HG03097 (cell line): ENCODE results near the gene TMEM86B.
"Not testable (repeated sequence)": the region's sequence is repeated elsewhere in the genome, so short reads cannot be mapped to it uniquely, and the experiment has no call there.

ENCODE experiments used
- ATAC-seq: cut with Tn5 transposase; IDR thresholded peaks from one replicate; pipeline ENCODE4 v1.9.1; 2021; ENCODE audit not compliant: unreplicated experiment, low FRiP score

Gene TMEM86B

DNA sequence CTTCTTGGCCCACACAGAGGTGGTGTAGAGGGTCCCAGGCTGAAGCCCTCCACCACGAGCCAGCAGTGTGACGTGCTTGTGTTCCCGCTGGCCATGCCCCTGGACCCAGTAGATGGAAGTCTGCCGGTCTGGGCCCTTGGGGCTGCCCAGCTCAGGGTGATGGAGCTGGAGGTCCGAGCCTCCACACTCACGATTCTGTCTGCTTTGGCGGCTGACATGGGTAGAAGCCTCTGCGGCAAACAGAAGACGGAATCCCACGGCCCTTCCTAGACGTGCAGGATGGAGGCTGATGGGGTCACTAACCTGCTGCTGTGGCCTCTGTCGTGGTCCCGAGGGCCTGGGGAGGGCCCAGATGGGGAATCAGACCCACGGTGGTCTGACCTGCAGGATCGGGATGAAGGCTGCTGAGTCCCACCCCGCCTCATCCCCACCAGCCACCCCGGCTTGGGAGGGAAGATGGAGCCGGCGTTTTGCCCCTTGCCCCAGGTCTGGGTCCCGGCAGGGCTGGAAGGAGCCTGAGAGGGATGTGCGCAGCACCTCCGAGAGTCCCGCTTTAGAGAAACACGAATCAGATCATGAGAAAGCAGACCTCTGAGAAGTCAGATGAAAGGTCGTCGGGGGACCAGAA lies 4.4 kb downstream of the TMEM86B start:
- no peak for ATAC-seq

DNA sequence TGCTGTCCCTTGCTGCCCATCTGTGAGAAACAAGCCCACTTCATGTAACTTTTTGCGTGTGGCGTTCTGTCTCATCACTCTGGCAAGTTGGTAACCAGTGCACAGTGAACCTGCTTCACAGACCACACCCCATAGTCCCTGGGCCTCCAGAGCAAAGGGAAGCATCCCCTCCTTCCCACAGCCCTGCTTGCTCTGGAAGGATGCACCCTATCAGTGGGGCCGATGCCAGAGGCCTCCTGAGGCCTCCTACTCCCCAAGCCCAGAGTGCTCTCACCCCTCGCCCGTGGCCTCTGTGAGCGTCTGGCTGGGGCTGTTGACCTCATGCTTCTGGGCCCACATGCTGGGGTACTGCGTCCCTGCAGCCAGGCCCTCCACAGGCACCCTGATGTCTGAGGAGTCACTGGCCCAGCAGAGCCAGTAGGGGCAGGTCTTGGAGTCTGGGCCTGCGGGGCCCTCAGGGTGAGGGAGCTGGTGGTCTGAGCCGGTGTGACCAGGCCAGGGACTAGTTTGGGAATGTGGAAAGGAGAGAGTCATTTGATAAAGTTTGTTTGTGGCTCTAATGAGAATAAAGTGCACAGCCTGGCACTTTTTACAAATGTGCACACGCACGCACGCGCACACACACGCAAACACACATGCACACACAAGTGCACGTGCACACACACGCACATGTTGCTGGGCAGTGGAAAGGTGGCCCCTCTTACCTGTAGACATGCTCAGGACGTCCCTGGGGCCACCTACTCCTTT lies 5.1 kb downstream of the TMEM86B start:
- no peak for ATAC-seq

- ATAC-seq = no peak
These were observed 8.0 kb downstream of the TMEM86B start for GRCh38 chr19:55220525-55220924.

GRCh38 chr19:55216461-55217198 lies 11.9 kb downstream of the TMEM86B start:
- ATAC-seq = no peak

GRCh38 chr19:55213547-55213946 lies 15.0 kb downstream of the TMEM86B start:
- no peak for ATAC-seq

- ATAC-seq = no peak
These were observed 16.1 kb downstream of the TMEM86B start for GRCh38 chr19:55212447-55212846.

GRCh38 chr19:55209693-55210472 lies 18.7 kb downstream of the TMEM86B start:
- ATAC-seq = no peak

DNA sequence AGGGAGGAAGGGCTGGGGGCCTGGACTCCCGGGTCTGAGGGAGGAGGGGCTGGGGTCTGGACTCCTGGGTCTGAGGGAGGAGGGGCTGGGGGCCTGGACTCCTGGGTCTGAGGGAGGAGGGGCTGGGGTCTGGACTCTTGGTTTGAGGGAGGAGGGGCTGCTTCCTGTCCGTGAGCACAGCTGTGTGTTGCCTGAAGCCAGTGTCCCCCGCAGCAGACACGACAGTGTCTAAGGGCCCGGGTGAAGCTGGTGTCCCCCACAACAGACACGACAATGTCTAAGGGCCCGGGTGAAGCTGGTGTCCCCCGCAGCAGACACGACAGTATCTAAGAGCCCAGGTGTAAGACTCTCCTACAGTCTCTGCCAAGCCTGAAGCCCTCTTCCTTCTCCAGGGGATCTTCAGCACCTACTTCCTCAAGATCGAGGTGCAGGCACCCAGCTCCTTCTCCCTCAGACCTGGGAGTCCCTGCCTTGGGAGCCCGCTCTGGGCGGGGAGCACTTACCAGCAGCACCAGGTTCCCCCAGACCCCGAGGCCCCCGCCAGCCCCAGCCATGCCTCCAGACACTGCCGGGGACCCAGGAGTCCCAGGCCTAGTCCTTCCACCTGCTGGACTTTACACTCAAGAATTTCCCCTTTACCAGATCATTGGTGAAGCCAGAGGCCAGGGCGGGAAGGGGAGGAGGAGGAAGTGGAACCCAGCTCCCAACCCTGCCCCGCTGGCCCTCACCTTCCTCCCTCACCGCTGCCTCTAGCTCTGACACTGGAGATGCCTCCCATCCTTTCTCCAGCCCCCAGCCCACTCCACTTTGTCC lies 19.5 kb downstream of the TMEM86B start, which contains the start of gene PTPRH:
TSS of gene PTPRH (minus strand) at position 622 of the 813 bp plus-strand sequence. CDS start at position 554, 68 bp downstream.
- no peak for ATAC-seq

DNA sequence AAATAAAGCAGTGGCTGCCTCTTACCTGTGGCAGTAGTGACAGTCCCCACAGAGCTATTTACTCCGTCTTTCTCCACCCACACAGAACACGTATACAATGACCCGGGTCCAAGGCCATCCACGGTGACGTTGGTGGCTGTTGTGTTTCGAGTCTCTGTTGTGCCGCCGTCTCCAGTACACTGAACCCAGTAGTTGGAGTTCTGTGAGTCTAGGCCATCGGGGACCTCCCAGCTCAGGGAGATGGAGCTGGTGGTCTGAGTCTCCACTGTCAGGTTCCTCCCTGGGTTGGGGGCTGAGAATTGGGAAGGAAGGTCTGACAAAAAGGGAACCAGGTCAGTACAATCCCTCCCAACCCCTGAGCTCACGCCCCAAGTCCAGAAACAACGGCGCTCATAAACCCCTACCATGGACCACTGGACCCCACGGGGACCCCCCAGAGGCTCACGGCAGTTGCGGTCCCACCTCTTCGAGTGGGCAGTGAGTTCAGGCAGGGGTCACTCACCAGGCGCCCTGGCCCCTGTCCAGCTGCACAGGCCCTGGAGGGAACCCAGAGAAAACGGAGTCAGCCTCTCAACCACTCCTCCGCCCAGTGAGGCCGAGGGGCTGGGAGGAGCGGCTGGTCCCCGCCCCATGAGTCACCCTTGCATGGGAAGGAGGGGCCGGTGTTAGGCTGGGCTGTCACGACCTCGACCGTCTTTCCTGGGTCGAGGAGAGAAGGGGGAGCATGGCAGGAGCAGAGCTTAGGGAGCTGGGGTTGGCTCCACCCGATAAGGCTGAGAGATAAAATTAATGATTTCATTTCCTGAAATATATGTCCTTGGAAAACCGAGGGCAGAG lies 21.7 kb downstream of the TMEM86B start:
- ATAC-seq = no peak

GRCh38 chr19:55202199-55202598 lies 26.4 kb downstream of the TMEM86B start:
- ATAC-seq = not testable (repeated sequence)

GRCh38 chr19:55199620-55200204 lies 28.9 kb downstream of the TMEM86B start:
- ATAC-seq = no peak

DNA sequence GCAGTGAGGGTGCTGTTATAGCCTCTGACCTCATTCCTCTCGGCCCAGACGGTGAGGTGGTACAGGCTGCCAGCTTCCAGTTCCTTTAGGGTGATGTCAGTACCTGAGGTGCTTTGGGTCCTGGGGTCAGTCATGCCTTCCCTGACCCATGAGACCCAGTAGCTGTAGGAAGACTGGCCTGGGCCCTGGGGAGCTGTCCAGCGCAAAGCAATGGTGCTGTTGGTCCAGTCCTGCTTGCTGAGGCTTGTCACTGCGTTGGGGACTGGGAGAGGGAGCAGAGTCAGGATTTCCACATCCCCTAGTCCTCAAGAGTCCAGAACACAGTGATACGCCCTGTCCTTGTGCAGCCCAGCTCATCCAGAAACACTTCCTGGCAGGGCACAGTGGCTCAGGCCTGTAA lies 29.9 kb downstream of the TMEM86B start:
- no peak for ATAC-seq

- ATAC-seq = no peak
These were observed 31.0 kb downstream of the TMEM86B start for GRCh38 chr19:55197528-55197927.

- ATAC-seq = no peak
These were observed 31.8 kb downstream of the TMEM86B start for GRCh38 chr19:55196803-55197202.

GRCh38 chr19:55193481-55193880 lies 35.1 kb downstream of the TMEM86B start:
- no peak for ATAC-seq

- ATAC-seq = no peak
These were observed 39.1 kb downstream of the TMEM86B start for GRCh38 chr19:55189403-55189835.

DNA sequence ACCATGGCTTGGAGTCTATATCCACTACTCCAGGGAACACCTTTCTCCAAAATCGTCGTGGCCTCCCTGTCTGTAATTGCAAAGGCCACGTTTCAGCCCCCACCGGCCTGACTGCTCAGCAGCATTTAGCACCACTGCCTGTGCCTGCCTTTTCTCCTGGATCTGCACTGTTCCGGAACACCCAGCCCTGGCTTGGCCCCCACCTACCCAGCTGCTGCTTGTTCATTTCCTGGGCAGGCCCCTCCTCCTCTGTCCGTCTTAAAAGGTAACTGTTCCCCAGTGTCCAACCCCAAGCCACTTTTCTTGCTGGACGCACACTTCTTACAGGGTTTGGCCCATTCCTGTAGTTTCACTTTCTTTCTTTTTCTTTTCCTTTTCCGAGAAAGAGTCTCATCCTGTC lies 39.9 kb downstream of the TMEM86B start:
- ATAC-seq = no peak

DNA sequence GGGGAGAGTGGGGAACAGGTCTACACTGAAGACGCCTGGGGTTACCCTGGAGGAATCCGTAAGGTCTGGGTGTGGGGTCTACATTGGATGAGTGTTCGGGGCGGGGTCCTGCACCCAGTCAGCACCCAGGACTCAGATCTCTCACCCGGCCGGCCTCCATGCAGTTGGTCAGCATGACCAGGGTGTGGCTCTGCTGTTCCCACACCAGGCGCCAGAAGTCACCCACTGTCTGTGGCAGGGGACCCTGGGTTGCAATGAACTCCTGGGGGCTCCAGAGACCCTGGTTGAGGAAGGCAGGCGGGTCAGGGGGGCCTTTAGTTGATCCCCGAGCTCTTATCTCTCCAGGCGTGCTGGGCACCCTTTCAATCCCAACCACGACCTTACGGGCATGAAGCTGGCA lies 42.5 kb downstream of the TMEM86B start:
- no peak for ATAC-seq

GRCh38 chr19:55181740-55182139 lies 46.8 kb downstream of the TMEM86B start:
- ATAC-seq = no peak
